Renal pelvis (tissue), 12 donors: ENCODE measurements around the gene CTSF. TPM values are rescaled to one million over a fixed set of nuclear protein-coding genes. Genes with fewer than 3 reads are reported as not detected.
"Not testable (repeated sequence)": the region's sequence is repeated elsewhere in the genome, so short reads cannot be mapped to it uniquely, and the experiment has no call there.

Source experiments
- DNase-seq: peaks from one replicate; pipeline ENCODE4 v3.0.0-alpha.2; 2013
- long read RNA-seq, 16 experiments: transcript quantifications; one replicate each; lab custom pipeline, GENCODE V29; 2026
- polyA plus RNA-seq, 3 donors: library from polyadenylated mRNA; unstranded; fragments of 120-200 nt; gene quantifications; one replicate each; pipeline ENCODE4 v1.2.1, GENCODE V29; 2013; ENCODE audit not compliant: insufficient read length in 3 of 3

CTSF gene
- 100 to 1,000 TPM in 1 of 3 donors, 10 to 100 TPM in 2; 83.8 to 108 (median 93.4) TPM for polyA plus RNA-seq
- long read RNA-seq, donor 1, transcript CTSF-201 (13 exons, 2,035 nt) = major isoform, 31 of 59 reads
- long read RNA-seq, donor 1, partial matches to known transcripts = 28 of 59 reads
- long read RNA-seq, donor 1, other reads (novel, unspliced or antisense) = 0 of 59 reads
- long read RNA-seq, donor 2, transcript CTSF-201 (13 exons, 2,035 nt) = major isoform, 34 of 83 reads
- long read RNA-seq, donor 2, partial matches to known transcripts = 49 of 83 reads
- long read RNA-seq, donor 2, other reads (novel, unspliced or antisense) = 0 of 83 reads
- long read RNA-seq, donor 3, transcript CTSF-201 (13 exons, 2,035 nt) = major isoform, 23 of 56 reads
- long read RNA-seq, donor 3, partial matches to known transcripts = 33 of 56 reads
- long read RNA-seq, donor 3, other reads (novel, unspliced or antisense) = 0 of 56 reads
- long read RNA-seq, donor 4, transcript CTSF-201 (13 exons, 2,035 nt) = major isoform, 35 of 61 reads
- long read RNA-seq, donor 4, partial matches to known transcripts = 25 of 61 reads
- long read RNA-seq, donor 4, other reads (novel, unspliced or antisense) = 0 of 61 reads
- long read RNA-seq, donor 5, transcript CTSF-201 (13 exons, 2,035 nt) = major isoform, 23 of 38 reads
- long read RNA-seq, donor 5, partial matches to known transcripts = 15 of 38 reads
- long read RNA-seq, donor 5, other reads (novel, unspliced or antisense) = 0 of 38 reads
- long read RNA-seq, donor 6, transcript CTSF-201 (13 exons, 2,035 nt) = major isoform, 22 of 61 reads
- long read RNA-seq, donor 6, partial matches to known transcripts = 38 of 61 reads
- long read RNA-seq, donor 6, other reads (novel, unspliced or antisense) = 0 of 61 reads
- long read RNA-seq, donor 7, transcript CTSF-201 (13 exons, 2,035 nt) = major isoform, 45 of 92 reads
- long read RNA-seq, donor 7, partial matches to known transcripts = 47 of 92 reads
- long read RNA-seq, donor 7, other reads (novel, unspliced or antisense) = 0 of 92 reads
- long read RNA-seq, donor 8, transcript CTSF-201 (13 exons, 2,035 nt) = major isoform, 20 of 53 reads
- long read RNA-seq, donor 8, partial matches to known transcripts = 33 of 53 reads
- long read RNA-seq, donor 8, other reads (novel, unspliced or antisense) = 0 of 53 reads
- long read RNA-seq, donor 9, transcript CTSF-201 (13 exons, 2,035 nt) = major isoform, 48 of 121 reads
- long read RNA-seq, donor 9, partial matches to known transcripts = 71 of 121 reads
- long read RNA-seq, donor 9, other reads (novel, unspliced or antisense) = 0 of 121 reads
- long read RNA-seq, donor 10, transcript CTSF-201 (13 exons, 2,035 nt) = major isoform, 17 of 66 reads
- long read RNA-seq, donor 10, partial matches to known transcripts = 49 of 66 reads
- long read RNA-seq, donor 10, other reads (novel, unspliced or antisense) = 0 of 66 reads
- long read RNA-seq, donor 11, transcript CTSF-201 (13 exons, 2,035 nt) = major isoform, 19 of 26 reads
- long read RNA-seq, donor 11, partial matches to known transcripts = 6 of 26 reads
- long read RNA-seq, donor 11, other reads (novel, unspliced or antisense) = 0 of 26 reads
- long read RNA-seq, donor 12, transcript CTSF-201 (13 exons, 2,035 nt) = major isoform, 30 of 81 reads
- long read RNA-seq, donor 12, partial matches to known transcripts = 50 of 81 reads
- long read RNA-seq, donor 12, other reads (novel, unspliced or antisense) = 0 of 81 reads
- long read RNA-seq, donor 13, transcript CTSF-201 (13 exons, 2,035 nt) = major isoform, 20 of 37 reads
- long read RNA-seq, donor 13, partial matches to known transcripts = 15 of 37 reads
- long read RNA-seq, donor 13, other reads (novel, unspliced or antisense) = 0 of 37 reads
- long read RNA-seq, donor 14 = 0 reads
- long read RNA-seq, donor 15, transcript CTSF-201 (13 exons, 2,035 nt) = major isoform, 31 of 67 reads
- long read RNA-seq, donor 15, partial matches to known transcripts = 34 of 67 reads
- long read RNA-seq, donor 15, other reads (novel, unspliced or antisense) = 0 of 67 reads
- long read RNA-seq, donor 16, transcript CTSF-201 (13 exons, 2,035 nt) = major isoform, 31 of 105 reads
- long read RNA-seq, donor 16, partial matches to known transcripts = 73 of 105 reads
- long read RNA-seq, donor 16, other reads (novel, unspliced or antisense) = 0 of 105 reads

GRCh38 chr11:66568124-66568916 lies at the start of gene CTSF:
Gene CTSF (minus strand): TSS chr11:66568606. CDS start chr11:66568486, 120 bp downstream.
- DNase-seq = peak; percentile 76

- DNase-seq = no peak
Observed at GRCh38 chr11:66617155-66617834, 48.9 kb upstream of the CTSF start.

GRCh38 chr11:66616379-66617154 lies 48.2 kb upstream of the CTSF start, which contains the start of gene RBM14:
Gene RBM14 (plus strand): TSS chr11:66616630. CDS start chr11:66616721, 91 bp downstream.
- peak; percentile 100 for DNase-seq

- no peak for DNase-seq
Observed at GRCh38 chr11:66614073-66614472, 45.7 kb upstream of the CTSF start.

GRCh38 chr11:66612458-66612857 lies 44.1 kb upstream of the CTSF start:
- DNase-seq = no peak

GRCh38 chr11:66609721-66610617 lies 41.6 kb upstream of the CTSF start:
- no peak for DNase-seq

- no peak for DNase-seq
Observed at GRCh38 chr11:66607126-66607834, 38.9 kb upstream of the CTSF start.

GRCh38 chr11:66606608-66607007 lies 38.2 kb upstream of the CTSF start:
- not testable (repeated sequence) for DNase-seq

GRCh38 chr11:66604155-66604554 lies 35.7 kb upstream of the CTSF start:
- no peak for DNase-seq

- no peak for DNase-seq
Observed at GRCh38 chr11:66603072-66603471, 34.7 kb upstream of the CTSF start.

GRCh38 chr11:66600631-66601233 lies 32.3 kb upstream of the CTSF start:
- no peak for DNase-seq

GRCh38 chr11:66600219-66600618 lies 31.8 kb upstream of the CTSF start:
- no peak for DNase-seq

GRCh38 chr11:66598993-66599392 lies 30.6 kb upstream of the CTSF start:
- DNase-seq = no peak

- peak; percentile 57 for DNase-seq
Observed at GRCh38 chr11:66595245-66595904, 27.0 kb upstream of the CTSF start.

GRCh38 chr11:66593650-66594049 lies 25.2 kb upstream of the CTSF start:
- DNase-seq = no peak
